Measurements from ENCODE around the gene RASGEF1C. TPM values are rescaled to one million over a fixed set of nuclear protein-coding genes. Genes with fewer than 3 reads are reported as not detected.

The RASGEF1C gene
- total and polyA plus RNA-seq, 4 donors: 0.09 to 0.10 TPM; not detected in 2

DNA sequence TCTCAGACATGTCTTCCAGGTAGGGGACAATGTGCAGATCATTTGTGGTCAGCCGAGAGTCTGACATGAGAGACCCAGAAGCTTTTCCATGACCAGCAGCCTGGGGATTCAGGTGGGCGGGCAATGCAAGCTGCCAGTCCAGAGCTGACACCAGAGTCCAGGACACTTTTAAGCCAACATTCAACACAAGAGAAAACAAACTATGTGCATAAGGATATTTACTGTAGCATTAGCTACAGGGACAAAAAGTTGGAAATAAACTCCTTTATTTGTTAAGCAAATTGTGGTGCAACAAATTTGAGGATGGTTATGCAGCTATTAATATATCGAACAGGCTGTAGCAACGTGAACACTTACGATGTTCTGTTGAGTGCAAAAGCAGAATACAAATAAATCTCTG lies 127.5 kb downstream of the RASGEF1C start:
- TF ChIP-seq HNF4A (conservative IDR thresholded peaks at IDR 0.05): peak; percentile 54 to 59
- TF ChIP-seq HNF4G (IDR thresholded peaks at IDR 0.05): no peak
- no peak for TF ChIP-seq JUND (IDR thresholded peaks at IDR 0.05)
- no peak for TF ChIP-seq NR2F2 (IDR thresholded peaks at IDR 0.05)
- peak; percentile 57 for TF ChIP-seq FOXA2 (IDR thresholded peaks at IDR 0.05)
- no peak for TF ChIP-seq YY1 (IDR thresholded peaks at IDR 0.05)
- TF ChIP-seq, protein P1, sequence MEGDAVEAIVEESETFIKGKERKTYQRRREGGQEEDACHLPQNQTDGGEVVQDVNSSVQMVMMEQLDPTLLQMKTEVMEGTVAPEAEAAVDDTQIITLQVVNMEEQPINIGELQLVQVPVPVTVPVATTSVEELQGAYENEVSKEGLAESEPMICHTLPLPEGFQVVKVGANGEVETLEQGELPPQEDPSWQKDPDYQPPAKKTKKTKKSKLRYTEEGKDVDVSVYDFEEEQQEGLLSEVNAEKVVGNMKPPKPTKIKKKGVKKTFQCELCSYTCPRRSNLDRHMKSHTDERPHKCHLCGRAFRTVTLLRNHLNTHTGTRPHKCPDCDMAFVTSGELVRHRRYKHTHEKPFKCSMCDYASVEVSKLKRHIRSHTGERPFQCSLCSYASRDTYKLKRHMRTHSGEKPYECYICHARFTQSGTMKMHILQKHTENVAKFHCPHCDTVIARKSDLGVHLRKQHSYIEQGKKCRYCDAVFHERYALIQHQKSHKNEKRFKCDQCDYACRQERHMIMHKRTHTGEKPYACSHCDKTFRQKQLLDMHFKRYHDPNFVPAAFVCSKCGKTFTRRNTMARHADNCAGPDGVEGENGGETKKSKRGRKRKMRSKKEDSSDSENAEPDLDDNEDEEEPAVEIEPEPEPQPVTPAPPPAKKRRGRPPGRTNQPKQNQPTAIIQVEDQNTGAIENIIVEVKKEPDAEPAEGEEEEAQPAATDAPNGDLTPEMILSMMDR (IDR thresholded peaks at IDR 0.05; ENCODE audit: low read depth, low read length, missing input control): no peak
- no peak for TF ChIP-seq TAF1 (conservative IDR thresholded peaks at IDR 0.05)
- TF ChIP-seq, protein P2, sequence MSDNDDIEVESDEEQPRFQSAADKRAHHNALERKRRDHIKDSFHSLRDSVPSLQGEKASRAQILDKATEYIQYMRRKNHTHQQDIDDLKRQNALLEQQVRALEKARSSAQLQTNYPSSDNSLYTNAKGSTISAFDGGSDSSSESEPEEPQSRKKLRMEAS (IDR thresholded peaks at IDR 0.05): no peak
- TF ChIP-seq, protein P3, sequence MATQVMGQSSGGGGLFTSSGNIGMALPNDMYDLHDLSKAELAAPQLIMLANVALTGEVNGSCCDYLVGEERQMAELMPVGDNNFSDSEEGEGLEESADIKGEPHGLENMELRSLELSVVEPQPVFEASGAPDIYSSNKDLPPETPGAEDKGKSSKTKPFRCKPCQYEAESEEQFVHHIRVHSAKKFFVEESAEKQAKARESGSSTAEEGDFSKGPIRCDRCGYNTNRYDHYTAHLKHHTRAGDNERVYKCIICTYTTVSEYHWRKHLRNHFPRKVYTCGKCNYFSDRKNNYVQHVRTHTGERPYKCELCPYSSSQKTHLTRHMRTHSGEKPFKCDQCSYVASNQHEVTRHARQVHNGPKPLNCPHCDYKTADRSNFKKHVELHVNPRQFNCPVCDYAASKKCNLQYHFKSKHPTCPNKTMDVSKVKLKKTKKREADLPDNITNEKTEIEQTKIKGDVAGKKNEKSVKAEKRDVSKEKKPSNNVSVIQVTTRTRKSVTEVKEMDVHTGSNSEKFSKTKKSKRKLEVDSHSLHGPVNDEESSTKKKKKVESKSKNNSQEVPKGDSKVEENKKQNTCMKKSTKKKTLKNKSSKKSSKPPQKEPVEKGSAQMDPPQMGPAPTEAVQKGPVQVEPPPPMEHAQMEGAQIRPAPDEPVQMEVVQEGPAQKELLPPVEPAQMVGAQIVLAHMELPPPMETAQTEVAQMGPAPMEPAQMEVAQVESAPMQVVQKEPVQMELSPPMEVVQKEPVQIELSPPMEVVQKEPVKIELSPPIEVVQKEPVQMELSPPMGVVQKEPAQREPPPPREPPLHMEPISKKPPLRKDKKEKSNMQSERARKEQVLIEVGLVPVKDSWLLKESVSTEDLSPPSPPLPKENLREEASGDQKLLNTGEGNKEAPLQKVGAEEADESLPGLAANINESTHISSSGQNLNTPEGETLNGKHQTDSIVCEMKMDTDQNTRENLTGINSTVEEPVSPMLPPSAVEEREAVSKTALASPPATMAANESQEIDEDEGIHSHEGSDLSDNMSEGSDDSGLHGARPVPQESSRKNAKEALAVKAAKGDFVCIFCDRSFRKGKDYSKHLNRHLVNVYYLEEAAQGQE (IDR thresholded peaks at IDR 0.05): peak; percentile 25
- TF ChIP-seq, protein P4, sequence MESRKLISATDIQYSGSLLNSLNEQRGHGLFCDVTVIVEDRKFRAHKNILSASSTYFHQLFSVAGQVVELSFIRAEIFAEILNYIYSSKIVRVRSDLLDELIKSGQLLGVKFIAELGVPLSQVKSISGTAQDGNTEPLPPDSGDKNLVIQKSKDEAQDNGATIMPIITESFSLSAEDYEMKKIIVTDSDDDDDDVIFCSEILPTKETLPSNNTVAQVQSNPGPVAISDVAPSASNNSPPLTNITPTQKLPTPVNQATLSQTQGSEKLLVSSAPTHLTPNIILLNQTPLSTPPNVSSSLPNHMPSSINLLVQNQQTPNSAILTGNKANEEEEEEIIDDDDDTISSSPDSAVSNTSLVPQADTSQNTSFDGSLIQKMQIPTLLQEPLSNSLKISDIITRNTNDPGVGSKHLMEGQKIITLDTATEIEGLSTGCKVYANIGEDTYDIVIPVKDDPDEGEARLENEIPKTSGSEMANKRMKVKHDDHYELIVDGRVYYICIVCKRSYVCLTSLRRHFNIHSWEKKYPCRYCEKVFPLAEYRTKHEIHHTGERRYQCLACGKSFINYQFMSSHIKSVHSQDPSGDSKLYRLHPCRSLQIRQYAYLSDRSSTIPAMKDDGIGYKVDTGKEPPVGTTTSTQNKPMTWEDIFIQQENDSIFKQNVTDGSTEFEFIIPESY (IDR thresholded peaks at IDR 0.05): no peak
- peak; percentile 25 to 26 for TF ChIP-seq EGR1 (IDR thresholded peaks at IDR 0.05; ENCODE audit: low read depth in 2 of 2)
- TF ChIP-seq RAD21 (IDR thresholded peaks at IDR 0.05): peak in 1 of 2 donors; percentile 9
- peak; percentile 9 for TF ChIP-seq FOXA1 (IDR thresholded peaks at IDR 0.05)
- peak in 1 of 2 donors; percentile 48 for TF ChIP-seq RXRA (IDR thresholded peaks at IDR 0.05)
- TF ChIP-seq, protein P5, sequence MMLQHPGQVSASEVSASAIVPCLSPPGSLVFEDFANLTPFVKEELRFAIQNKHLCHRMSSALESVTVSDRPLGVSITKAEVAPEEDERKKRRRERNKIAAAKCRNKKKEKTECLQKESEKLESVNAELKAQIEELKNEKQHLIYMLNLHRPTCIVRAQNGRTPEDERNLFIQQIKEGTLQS (IDR thresholded peaks at IDR 0.05): no peak
- TF ChIP-seq SP1 (IDR thresholded peaks at IDR 0.05): peak; percentile 63
- TF ChIP-seq GABPA (IDR thresholded peaks at IDR 0.05 in 1 of 2, conservative IDR thresholded peaks at IDR 0.05 in 1 of 2): no peak
- H3K9ac ChIP-seq (ENCODE audit: low read depth in 1 of 2, low read length in 2 of 2): no peak overlapping the region
- H3K4me3 ChIP-seq (ENCODE audit: low read depth in 1 of 3, low read length in 3 of 3): no peak overlapping the region
- no peaks in the 10 kb centered on the region for H3K9me3 ChIP-seq (ENCODE audit: control insufficient read depth in 4 of 4, low read length in 3 of 4)
- no peak for DNase-seq (ENCODE audit: low spot score)
- 37% methylated on average over 5 of the region's 5 CpGs for WGBS
- peak overlapping the region; percentile 34 to 51 for H3K27ac ChIP-seq (ENCODE audit: low read depth in 1 of 2, low read length in 2 of 2)
- H3K27me3 ChIP-seq (ENCODE audit: control insufficient read depth in 4 of 4, insufficient read depth in 4 of 4, low read length in 3 of 4): no peaks in the 10 kb centered on the region
- no peaks in the 10 kb centered on the region for H3K36me3 ChIP-seq (ENCODE audit: control insufficient read depth in 4 of 4, insufficient read depth in 3 of 4, low read depth in 1 of 4, low read length in 3 of 4)
- H3K4me1 ChIP-seq (ENCODE audit: control insufficient read depth in 4 of 4, insufficient read depth in 4 of 4, low read length in 3 of 4): peaks cover 2 to 44% (median 34%) of the 10 kb centered on the region in 4 donors

All from liver (tissue), 9 donors.